RKO (cell line): ENCODE results near the gene EPHA8.

Source experiments
- DNase-seq: peaks from one replicate; pipeline ENCODE4 v3.0.0-alpha.2; 2016; ENCODE audit warnings: low spot score

The EPHA8 gene

GRCh38 chr1:22562584-22563583 is at the start of gene EPHA8:
Gene EPHA8 (plus strand): TSS chr1:22563489. CDS start chr1:22563636, 147 bp downstream.
- no peak for DNase-seq

GRCh38 chr1:22516906-22517571 is 46.2 kb upstream of the EPHA8 start:
- no peak for DNase-seq

- no peak for DNase-seq
Observed at GRCh38 chr1:22517956-22518355, 45.3 kb upstream of the EPHA8 start.

GRCh38 chr1:22518379-22518778 is 44.9 kb upstream of the EPHA8 start:
- DNase-seq = no peak

GRCh38 chr1:22520871-22521270 is 42.4 kb upstream of the EPHA8 start:
- no peak for DNase-seq

- DNase-seq = no peak
Observed at GRCh38 chr1:22521692-22522091, 41.6 kb upstream of the EPHA8 start.

- no peak for DNase-seq
Observed at GRCh38 chr1:22522221-22522743, 41.0 kb upstream of the EPHA8 start.

GRCh38 chr1:22524481-22524880 is 38.8 kb upstream of the EPHA8 start:
- no peak for DNase-seq

- no peak for DNase-seq
Observed at GRCh38 chr1:22525211-22525610, 38.1 kb upstream of the EPHA8 start.

- DNase-seq = no peak
Observed at GRCh38 chr1:22525646-22526045, 37.6 kb upstream of the EPHA8 start.

GRCh38 chr1:22526098-22526497 is 37.2 kb upstream of the EPHA8 start:
- DNase-seq = no peak

- no peak for DNase-seq
Observed at GRCh38 chr1:22526677-22527076, 36.6 kb upstream of the EPHA8 start.

- no peak for DNase-seq
Observed at GRCh38 chr1:22527122-22527521, 36.2 kb upstream of the EPHA8 start.

GRCh38 chr1:22527555-22528296 is 35.6 kb upstream of the EPHA8 start:
- no peak for DNase-seq

- DNase-seq = no peak
Observed at GRCh38 chr1:22528451-22528850, 34.8 kb upstream of the EPHA8 start.

- no peak for DNase-seq
Observed at GRCh38 chr1:22529901-22530621, 33.2 kb upstream of the EPHA8 start.

GRCh38 chr1:22530715-22531114 is 32.6 kb upstream of the EPHA8 start:
- DNase-seq = no peak

- DNase-seq = no peak
Observed at GRCh38 chr1:22531251-22531650, 32.0 kb upstream of the EPHA8 start.

GRCh38 chr1:22533244-22533895 is 29.9 kb upstream of the EPHA8 start:
- no peak for DNase-seq

GRCh38 chr1:22534951-22535350 is 28.3 kb upstream of the EPHA8 start:
- no peak for DNase-seq

GRCh38 chr1:22535399-22535798 is 27.9 kb upstream of the EPHA8 start:
- no peak for DNase-seq
